Keratinocyte (primary cell): ENCODE measurements around the gene ASB10. TPM values are rescaled to one million over a fixed set of nuclear protein-coding genes. Genes with fewer than 3 reads are reported as not detected.

ENCODE experiments used
- DNase-seq: peaks from one replicate; pipeline ENCODE4 v3.0.0-alpha.2; 2011; ENCODE audit warnings: low read depth, missing footprints, low spot score
- FAIRE-seq: peaks from 2 replicates; lab custom pipeline; 2011; peaks lifted over from hg19 to GRCh38; lab: Jason Lieb, UNC
- H2AFZ ChIP-seq: 2 replicates; pipeline ENCODE4 v1.6.0; 2012; ENCODE audit warnings: low read length, control low read depth, inconsistent platforms; ENCODE audit not compliant: control insufficient read depth
- H3K27ac ChIP-seq: 2 replicates; pipeline ENCODE4 v1.5.1; 2011; ENCODE audit warnings: low read length; ENCODE audit not compliant: control insufficient read depth, insufficient read depth
- H3K27me3 ChIP-seq: 3 replicates; pipeline ENCODE4 v1.6.0; 2011; ENCODE audit warnings: low read length; ENCODE audit not compliant: control insufficient read depth, insufficient read depth; ENCODE audit errors: extremely low read depth
- H3K36me3 ChIP-seq, 2 experiments: 2 replicates in 1 of 2; 3 replicates in 1 of 2; pipeline ENCODE4 v1.5.1; 2011; ENCODE audit warnings: low read length in 2 of 2, mild to moderate bottlenecking in 1 of 2; ENCODE audit not compliant: control insufficient read depth in 2 of 2, insufficient read depth in 2 of 2; ENCODE audit errors: extremely low read depth in 1 of 2
- H3K4me1 ChIP-seq: 3 replicates; pipeline ENCODE4 v1.5.1; 2011; ENCODE audit warnings: low read length; ENCODE audit not compliant: control insufficient read depth, insufficient read depth; ENCODE audit errors: extremely low read depth
- H3K4me2 ChIP-seq: 3 replicates; pipeline ENCODE4 v1.6.0; 2011; ENCODE audit warnings: low read depth, low read length; ENCODE audit not compliant: control insufficient read depth, insufficient read depth; ENCODE audit errors: extremely low read depth
- H3K4me3 ChIP-seq, 3 experiments: fragments of 200-600 bp in 1 of 3; sonication (generic) in 1 of 3; 2 replicates in 2 of 3; 3 replicates in 1 of 3; pipeline ENCODE4 v1.5.1; 2011 to 2016; ENCODE audit warnings: low read length in 3 of 3, mild to moderate bottlenecking in 3 of 3, control low read depth in 2 of 3, inconsistent platforms in 1 of 3, low read depth in 1 of 3, mixed read lengths in 1 of 3, mixed run types in 1 of 3, moderate library complexity in 1 of 3; ENCODE audit not compliant: control insufficient read depth in 2 of 3, insufficient read depth in 2 of 3; ENCODE audit errors: extremely low read depth in 1 of 3
- H3K79me2 ChIP-seq: 2 replicates; pipeline ENCODE4 v1.6.0; 2012; ENCODE audit warnings: low read length; ENCODE audit not compliant: control insufficient read depth, insufficient read depth
- H3K9ac ChIP-seq: 3 replicates; pipeline ENCODE4 v1.6.0; 2011; ENCODE audit warnings: low read length; ENCODE audit not compliant: control insufficient read depth, insufficient read depth; ENCODE audit errors: extremely low read depth
- H3K9me1 ChIP-seq: 3 replicates; pipeline ENCODE4 v1.6.0; 2011; ENCODE audit warnings: low read length; ENCODE audit not compliant: control insufficient read depth, insufficient read depth; ENCODE audit errors: extremely low read depth
- H3K9me3 ChIP-seq: 2 replicates; pipeline ENCODE4 v1.5.1; 2012; ENCODE audit warnings: low read depth, low read length; ENCODE audit not compliant: control insufficient read depth
- H4K20me1 ChIP-seq: 3 replicates; pipeline ENCODE4 v1.6.0; 2011; ENCODE audit warnings: low read length; ENCODE audit not compliant: control insufficient read depth, insufficient read depth; ENCODE audit errors: extremely low read depth
- EZH2 ChIP-seq: IDR thresholded peaks from one replicate; pipeline ENCODE4 v1.6.1; 2012; ENCODE audit warnings: inconsistent platforms, mild to moderate bottlenecking, low read length, moderate library complexity
- dilution Hi-C: fragments of 300-500 bp; cut with MboI; formaldehyde crosslinking; loops from one replicate; pipeline ENCODE4 v1.7.0; 2020; ENCODE audit warnings: low sequenced_read_pairs; ENCODE audit not compliant: extremely low pct_ligation_motif_present
- polyA plus RNA-seq, 5 experiments: library from polyadenylated mRNA; depleted of rRNA in 3 of 5; stranded (reverse) in 3 of 5; stranded (forward) in 1 of 5; unstranded in 1 of 5; fragments of >200 nt; gene quantifications; 1 replicate in 1 of 5; 2 replicates in 3 of 5; 3 replicates in 1 of 5; pipeline versions ENCODE4 v1.2.1 to v1.2.3, GENCODE V29; 2011 to 2012; ENCODE audit warnings: missing spikeins in 2 of 5, low read depth in 1 of 5, low replicate concordance in 1 of 5
- TF ChIP-seq, protein P1 (sequence below), 3 experiments: IDR thresholded peaks in 1 of 3; conservative IDR thresholded peaks in 1 of 3; optimal IDR thresholded peaks in 1 of 3; 2 replicates in 2 of 3; 3 replicates in 1 of 3; pipeline versions ENCODE3 to v1.5.1; 2011; ENCODE audit warnings: low read length in 3 of 3, mild to moderate bottlenecking in 3 of 3, moderate library complexity in 2 of 3, control low read depth in 1 of 3, inconsistent platforms in 1 of 3; ENCODE audit not compliant: insufficient read depth in 2 of 3; ENCODE audit errors: extremely low read depth in 1 of 3

The ASB10 gene
- polyA plus RNA-seq, 1 donor (not counting 4 experiments of a cell fraction or from before 2014, with no cell fraction given) = not detected

DNA sequence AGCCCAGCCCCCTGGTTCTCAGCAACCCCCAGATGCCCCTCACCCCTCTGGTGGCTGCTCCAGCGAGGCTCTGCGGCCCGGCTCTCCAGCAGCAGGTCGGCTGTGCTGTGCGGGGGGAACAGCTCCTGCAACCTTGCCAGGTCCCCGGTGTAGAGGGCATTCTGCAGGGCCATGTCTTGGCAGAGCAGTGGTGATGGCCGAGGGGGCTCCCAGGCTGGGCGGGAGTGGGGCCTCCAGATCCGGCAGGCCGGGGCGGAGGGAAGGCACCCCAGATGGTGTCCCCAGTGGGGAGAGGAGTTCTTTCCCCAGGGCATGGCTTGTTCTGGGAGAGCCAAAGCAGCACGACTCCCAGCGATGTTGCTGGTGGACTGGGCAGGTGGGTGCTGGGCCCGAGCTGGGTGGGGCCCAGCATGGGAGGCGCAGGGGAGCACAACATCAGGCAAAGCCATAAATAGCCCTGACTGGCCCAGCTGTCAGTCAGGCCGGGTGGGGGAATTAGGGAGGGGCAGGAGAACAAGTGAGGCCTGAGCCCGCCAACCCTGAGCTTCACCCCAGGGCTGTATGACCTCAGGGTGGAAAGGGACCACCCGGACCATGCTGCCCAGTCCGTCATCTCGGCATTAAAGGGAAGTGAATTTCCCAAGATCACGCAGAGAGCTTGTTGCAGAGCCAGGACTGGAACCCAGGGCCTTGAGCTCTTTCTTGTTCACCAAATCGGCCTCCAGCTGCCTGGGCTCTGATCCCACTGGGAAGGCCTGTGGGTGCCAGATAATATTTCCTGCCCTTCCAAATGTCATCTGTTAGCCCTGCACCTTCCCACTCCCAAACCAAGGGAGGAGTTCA is 580 bp upstream of the ASB10 start:
- Histone ChIP-seq H3K27me3 (peaks cover 21% of the 10 kb centered on the region), H3K36me3 (no peaks in the 10 kb centered on the region), H2AFZ (no peak overlapping the region), H3K9me1 (no peaks in the 10 kb centered on the region), H4K20me1 (no peaks in the 10 kb centered on the region), H3K9me3 (no peaks in the 10 kb centered on the region), H3K4me1 (no peaks in the 10 kb centered on the region), H3K27ac (no peak overlapping the region), H3K4me3 (no peak overlapping the region), H3K9ac (no peak overlapping the region), H3K79me2 (no peaks in the 10 kb centered on the region), H3K4me2 (no peak overlapping the region)
- no peak for TF ChIP-seq EZH2
- TF ChIP-seq, protein P1, sequence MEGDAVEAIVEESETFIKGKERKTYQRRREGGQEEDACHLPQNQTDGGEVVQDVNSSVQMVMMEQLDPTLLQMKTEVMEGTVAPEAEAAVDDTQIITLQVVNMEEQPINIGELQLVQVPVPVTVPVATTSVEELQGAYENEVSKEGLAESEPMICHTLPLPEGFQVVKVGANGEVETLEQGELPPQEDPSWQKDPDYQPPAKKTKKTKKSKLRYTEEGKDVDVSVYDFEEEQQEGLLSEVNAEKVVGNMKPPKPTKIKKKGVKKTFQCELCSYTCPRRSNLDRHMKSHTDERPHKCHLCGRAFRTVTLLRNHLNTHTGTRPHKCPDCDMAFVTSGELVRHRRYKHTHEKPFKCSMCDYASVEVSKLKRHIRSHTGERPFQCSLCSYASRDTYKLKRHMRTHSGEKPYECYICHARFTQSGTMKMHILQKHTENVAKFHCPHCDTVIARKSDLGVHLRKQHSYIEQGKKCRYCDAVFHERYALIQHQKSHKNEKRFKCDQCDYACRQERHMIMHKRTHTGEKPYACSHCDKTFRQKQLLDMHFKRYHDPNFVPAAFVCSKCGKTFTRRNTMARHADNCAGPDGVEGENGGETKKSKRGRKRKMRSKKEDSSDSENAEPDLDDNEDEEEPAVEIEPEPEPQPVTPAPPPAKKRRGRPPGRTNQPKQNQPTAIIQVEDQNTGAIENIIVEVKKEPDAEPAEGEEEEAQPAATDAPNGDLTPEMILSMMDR (optimal IDR thresholded peaks at IDR 0.05 in 1 of 3, IDR thresholded peaks at IDR 0.05 in 1 of 3, conservative IDR thresholded peaks at IDR 0.05 in 1 of 3; ENCODE audit: extremely low read depth in 1 of 3, insufficient read depth in 2 of 3, low read length in 3 of 3) = no peak
- no peak for DNase-seq
- no peak for FAIRE-seq
- dilution Hi-C loops = no loop called here

DNA sequence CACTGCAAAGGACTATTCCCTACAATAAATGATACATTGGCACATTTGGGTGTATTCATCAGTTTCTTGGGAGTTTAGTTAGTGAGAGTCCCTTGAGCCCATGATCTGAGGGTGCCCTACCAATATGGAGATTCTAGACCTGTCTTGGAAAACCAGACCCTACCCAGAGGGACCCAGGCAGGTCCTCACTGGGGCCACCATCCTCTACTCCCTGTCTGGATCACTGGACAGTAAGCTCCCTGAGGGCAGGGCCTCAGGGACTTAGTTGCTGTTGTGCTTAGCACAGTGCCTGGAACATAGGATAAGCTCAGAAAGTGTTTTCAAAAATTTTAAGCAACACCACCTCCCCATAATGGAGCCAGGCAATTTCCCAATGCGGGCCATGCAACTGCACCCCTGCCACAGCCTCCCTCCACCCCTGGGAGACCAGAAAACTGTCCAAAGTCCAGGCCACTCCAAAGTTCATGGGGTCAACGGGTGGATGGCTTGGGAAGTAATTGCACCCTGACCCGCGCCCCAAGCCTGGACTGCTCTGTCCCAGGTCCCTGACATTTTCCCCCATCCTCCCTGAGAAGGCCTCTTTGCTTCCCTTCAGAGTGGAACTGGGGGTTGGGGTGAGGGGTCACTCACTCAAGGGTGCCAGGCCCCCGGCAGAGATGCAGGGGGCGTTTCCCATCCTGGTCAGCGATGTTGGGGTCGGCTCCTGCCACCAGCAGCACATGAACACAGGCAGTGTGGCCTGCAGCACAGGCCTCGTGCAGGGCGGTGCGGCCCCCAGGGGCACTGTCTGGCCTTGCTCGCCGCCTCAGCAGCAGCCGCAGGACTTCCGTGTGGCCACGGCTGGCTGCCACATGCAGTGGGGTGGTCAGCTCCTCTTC is 1.0 kb downstream of the ASB10 start:
- H4K20me1 ChIP-seq = no peaks in the 10 kb centered on the region
- H3K79me2 ChIP-seq = no peaks in the 10 kb centered on the region
- H3K4me1 ChIP-seq = no peaks in the 10 kb centered on the region
- H3K27ac ChIP-seq = no peak overlapping the region
- H3K9me3 ChIP-seq = no peaks in the 10 kb centered on the region
- no peak for DNase-seq
- H3K4me3 ChIP-seq = no peak overlapping the region
- dilution Hi-C loops = no loop called here
- no peak overlapping the region for H3K4me2 ChIP-seq
- no peak for FAIRE-seq
- no peak overlapping the region for H2AFZ ChIP-seq
- H3K9ac ChIP-seq = no peak overlapping the region
- H3K36me3 ChIP-seq = no peaks in the 10 kb centered on the region
- no peak for TF ChIP-seq EZH2
- TF ChIP-seq, protein P1 (optimal IDR thresholded peaks at IDR 0.05 in 1 of 3, IDR thresholded peaks at IDR 0.05 in 1 of 3, conservative IDR thresholded peaks at IDR 0.05 in 1 of 3; ENCODE audit: extremely low read depth in 1 of 3, insufficient read depth in 2 of 3, low read length in 3 of 3) = no peak
- H3K27me3 ChIP-seq = peaks cover 21% of the 10 kb centered on the region
- H3K9me1 ChIP-seq = no peaks in the 10 kb centered on the region
